GM21576 (cell line): ENCODE results near the gene TMUB1.

Experiments
- ATAC-seq: cut with Tn5 transposase; IDR thresholded peaks from one replicate; pipeline ENCODE4 v1.9.1; 2021; ENCODE audit warnings: mild to moderate bottlenecking, moderate library complexity; ENCODE audit not compliant: unreplicated experiment

TMUB1 gene

GRCh38 chr7:151035026-151035717, 48.1 kb downstream of the TMUB1 start:
- no peak for ATAC-seq

- ATAC-seq: no peak
These were observed 48.8 kb downstream of the TMUB1 start for GRCh38 chr7:151034312-151035025.

GRCh38 chr7:151033864-151034249, 49.4 kb downstream of the TMUB1 start:
- no peak for ATAC-seq

GRCh38 chr7:151032936-151033863, 50.1 kb downstream of the TMUB1 start:
- ATAC-seq: no peak
